ENCODE results near the gene RNF224.

Gene RNF224

DNA sequence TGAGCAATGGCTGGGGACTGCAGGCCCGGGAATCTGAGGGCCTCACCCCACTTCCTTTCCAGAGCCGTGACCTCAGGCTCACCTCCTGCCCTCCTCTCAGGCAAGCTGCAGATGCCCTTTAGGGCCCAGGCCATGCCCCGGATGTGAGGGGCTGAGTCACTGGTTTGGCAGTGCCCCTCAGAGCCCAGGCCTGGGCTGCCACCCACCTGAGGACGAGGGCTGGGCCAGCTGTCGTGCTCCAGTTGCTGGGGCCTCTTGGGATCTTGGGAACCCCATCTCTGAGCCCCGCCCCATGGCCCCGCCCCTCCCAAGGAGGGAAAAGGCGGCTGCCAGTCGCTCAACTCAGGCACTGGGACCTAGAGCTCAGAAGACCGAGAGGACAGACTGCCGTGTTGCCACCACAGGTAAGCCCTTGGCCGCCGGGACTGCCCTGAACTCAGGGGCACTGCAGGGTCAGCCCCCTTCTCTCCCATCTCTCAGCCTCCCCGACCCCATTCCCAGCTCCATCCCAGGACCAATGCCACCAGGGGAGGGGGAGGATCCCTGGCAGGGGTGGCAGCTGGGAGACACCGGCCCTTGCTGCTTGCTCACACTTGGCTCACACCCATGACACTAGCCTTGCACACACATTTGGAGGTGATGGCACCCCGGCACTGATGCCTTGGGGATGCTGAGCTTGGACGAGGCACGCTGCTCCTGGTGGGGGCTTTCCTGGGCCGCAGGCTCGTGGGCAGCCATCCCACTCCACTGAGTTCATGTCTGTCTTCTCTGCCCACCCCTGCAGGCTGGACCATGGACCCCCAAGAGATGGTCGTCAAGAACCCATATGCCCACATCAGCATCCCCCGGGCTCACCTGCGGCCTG lies 2.2 kb upstream of the RNF224 start, which contains the start of gene CYSRT1:
Gene CYSRT1, plus strand, starts transcription at position 345 of the 865 bp plus-strand sequence. Its CDS starts 448 bp downstream, at position 793.
- peak in 1 of 10 donors; percentile 5 for DNase-seq
- intact Hi-C loops (cut with DNase I) = no loop called here

GRCh38 chr9:137225699-137226331 lies 1.5 kb upstream of the RNF224 start:
- intact Hi-C loops (cut with DNase I) = loop anchor here (2.0 kb wide), 1 partner anchor 107 kb away; no protein-coding TSS in a partner anchor
- peak in 1 of 10 donors; percentile 4 for DNase-seq

DNA sequence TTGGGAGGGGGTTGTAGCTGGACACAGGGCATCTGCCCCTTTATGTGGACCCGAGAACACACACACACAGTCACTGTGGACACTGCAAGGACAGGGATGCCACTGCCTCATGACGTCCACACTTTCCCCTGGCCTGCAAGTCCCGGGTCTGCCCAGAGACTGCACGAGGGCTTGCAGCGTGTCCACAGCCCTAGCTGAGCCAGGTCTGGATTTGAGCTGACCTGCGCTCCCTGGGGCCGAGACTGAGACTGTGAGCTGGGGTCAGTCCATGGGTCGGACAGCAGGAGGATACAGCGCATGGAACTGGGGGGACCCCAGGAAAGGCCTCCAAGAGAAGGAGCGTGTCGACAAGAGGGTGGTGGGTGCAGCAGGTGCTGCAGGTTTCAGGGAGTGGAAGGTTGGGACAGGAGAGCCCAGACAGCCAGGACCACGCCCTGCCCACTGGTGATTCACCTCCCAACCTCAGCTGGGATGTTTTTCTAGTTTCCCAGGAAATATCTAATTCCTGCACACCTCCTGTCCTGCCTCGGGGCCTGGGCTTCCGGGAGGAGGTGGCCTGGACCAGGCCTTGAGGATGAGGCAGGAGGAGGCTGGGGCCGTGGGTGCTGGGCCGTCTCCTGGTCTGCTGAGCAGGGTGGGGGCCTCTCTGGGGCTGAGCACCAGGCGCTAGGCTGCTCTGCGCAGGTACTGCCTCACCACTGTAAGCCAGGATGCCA lies 806 bp upstream of the RNF224 start:
- peak in 1 of 10 donors; percentile 5 for DNase-seq
- intact Hi-C loops (cut with DNase I) = loop anchor here (2.0 kb wide), 1 partner anchor 108 kb away; no protein-coding TSS in a partner anchor

GRCh38 chr9:137227853-137228505 lies 677 bp downstream of the RNF224 start:
- intact Hi-C loops (cut with DNase I) = loop anchor here (2.0 kb wide), 1 partner anchor 109 kb away; no protein-coding TSS in a partner anchor
- peak in 1 of 10 donors; percentile 82 for DNase-seq

DNA sequence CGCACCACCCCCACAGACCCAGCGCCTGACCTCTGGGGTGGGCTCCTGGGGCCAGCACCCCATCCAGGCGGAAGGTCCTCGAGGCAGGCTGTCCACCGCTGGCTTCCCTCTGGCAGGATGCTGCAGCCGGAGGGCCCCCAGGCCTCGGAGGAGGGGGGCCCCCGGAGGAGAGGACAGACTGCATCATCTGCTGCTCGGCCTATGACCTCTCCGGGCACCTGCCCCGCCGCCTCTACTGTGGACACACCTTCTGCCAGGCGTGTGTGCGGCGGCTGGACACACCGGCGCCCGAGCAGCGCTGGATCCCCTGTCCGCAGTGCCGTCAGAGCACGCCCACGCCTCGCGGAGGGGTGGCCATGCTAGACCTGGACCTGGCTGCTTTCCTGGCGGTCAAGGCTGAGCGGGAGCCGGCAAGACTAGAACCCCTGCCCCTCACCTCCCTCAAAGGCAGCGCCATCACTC lies 1.2 kb downstream of the RNF224 start:
- intact Hi-C loops (cut with DNase I) = no loop called here
- no peak for DNase-seq

DNA sequence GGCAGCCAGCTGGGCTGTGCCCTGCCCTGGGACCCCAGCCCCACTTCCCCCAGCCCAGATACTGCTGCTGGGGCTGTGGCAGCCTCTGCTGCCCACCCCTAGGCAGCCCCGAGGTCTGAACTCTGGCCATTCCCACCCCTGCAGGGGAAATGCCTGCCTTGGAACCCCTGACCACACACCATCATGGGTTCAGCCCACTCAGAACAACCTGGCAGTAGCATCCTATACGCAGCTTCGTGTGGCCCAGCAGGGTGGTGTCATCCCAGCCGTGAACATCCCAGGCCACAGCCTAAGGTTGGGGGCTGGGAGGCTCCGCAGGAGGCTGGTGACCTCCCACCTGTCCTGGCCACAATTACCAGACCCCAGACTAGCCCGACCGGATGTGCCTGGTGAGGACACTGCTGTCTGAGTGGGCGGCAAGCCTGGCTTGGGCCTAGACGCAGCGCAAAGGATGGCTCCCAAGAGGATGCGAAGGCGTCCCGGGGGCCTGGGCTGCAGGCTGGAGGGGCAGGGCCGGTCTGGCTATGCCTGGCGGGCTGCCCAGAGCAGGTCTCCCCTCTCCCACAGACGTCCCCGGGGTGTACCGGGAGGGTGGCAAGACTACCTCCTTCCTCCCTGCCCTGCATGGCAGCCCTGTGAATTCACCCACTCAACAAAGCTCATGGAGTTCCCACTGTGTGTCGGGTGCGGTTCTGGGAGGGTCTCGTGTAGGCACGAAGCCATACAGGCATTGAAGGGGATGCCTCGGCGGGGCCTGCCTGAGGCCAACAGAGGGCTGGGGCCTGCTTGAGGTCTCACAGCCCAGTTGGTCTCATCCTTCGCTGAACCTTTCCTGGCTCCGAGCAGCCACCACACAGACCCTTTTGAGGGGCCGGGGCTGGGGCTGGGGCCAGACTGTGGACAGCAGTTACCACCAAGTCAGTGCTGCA lies 1.9 kb downstream of the RNF224 start:
- intact Hi-C loops (cut with DNase I) = no loop called here
- no peak for DNase-seq

GRCh38 chr9:137229903-137230704 lies 2.8 kb downstream of the RNF224 start:
- intact Hi-C loops (cut with DNase I) = no loop called here
- DNase-seq = no peak

GRCh38 chr9:137230705-137231371 lies 3.5 kb downstream of the RNF224 start, which contains the start of gene SLC34A3:
Gene SLC34A3, plus strand, starts transcription at chr9:137230901. Its CDS starts 802 bp downstream, at chr9:137231703.
- no peak for DNase-seq
- intact Hi-C loops (cut with DNase I) = no loop called here

DNA sequence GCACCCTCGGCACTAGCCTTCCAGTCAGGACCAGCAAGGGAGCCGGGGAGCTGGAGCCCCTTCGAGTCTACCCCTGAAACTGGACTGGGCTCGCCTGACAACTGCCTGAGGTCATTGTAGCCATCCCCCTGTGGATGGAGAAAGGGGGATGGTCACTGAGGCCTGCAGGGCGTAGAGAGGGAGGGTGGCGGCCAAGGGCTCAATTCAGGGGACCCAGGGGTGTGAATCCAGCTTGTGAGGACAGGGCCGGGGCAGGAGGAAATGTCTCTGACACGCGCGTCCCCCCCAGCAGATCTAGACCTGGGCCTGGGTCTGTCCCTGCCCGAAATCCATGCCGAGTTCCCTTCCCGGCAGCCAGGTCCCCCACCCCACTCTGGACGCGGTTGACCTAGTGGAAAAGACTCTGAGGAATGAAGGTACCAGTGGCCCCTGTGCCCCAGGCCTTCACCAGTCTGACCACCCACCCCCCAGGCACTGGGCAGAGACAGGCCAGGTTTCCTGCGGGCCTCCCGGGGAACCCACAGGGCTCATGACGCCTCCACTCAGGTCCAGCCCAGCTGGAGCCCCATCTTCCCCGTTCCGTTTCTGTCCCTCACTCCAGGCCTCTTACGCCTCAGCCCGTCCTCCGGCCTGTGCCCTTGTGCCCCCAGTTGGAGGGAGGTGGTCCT lies 4.2 kb downstream of the RNF224 start:
- no peak for DNase-seq
- intact Hi-C loops (cut with DNase I) = no loop called here

DNA sequence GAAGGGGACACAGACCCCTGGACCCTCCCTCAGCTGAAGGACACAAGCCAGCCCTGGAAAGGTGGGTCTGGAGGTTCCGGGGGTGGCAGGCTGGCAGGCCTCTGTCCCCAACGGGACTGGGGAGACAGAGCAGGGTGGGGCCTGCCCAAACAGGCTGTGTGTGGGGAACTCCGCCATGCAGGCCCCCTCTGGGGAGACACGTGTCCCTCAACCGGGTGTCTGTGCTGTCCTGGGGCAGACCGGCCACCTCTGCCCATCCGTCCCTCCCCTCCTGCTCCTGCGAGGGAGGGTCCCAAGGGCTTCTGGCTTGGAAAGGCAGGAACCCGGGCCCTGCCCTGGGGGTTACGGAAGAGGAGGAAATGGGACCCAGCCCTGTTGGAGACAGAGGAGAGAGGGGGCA lies 4.8 kb downstream of the RNF224 start:
- no peak for DNase-seq
- intact Hi-C loops (cut with DNase I) = no loop called here

- no peak for DNase-seq
- intact Hi-C loops (cut with DNase I) = no loop called here
These were observed 5.2 kb downstream of the RNF224 start for GRCh38 chr9:137232510-137232909.

GRCh38 chr9:137233143-137233980 lies 6.1 kb downstream of the RNF224 start:
- intact Hi-C loops (cut with DNase I) = no loop called here
- DNase-seq = no peak

- intact Hi-C loops (cut with DNase I) = no loop called here
- DNase-seq = no peak
These were observed 6.9 kb downstream of the RNF224 start for GRCh38 chr9:137234055-137234697.

DNA sequence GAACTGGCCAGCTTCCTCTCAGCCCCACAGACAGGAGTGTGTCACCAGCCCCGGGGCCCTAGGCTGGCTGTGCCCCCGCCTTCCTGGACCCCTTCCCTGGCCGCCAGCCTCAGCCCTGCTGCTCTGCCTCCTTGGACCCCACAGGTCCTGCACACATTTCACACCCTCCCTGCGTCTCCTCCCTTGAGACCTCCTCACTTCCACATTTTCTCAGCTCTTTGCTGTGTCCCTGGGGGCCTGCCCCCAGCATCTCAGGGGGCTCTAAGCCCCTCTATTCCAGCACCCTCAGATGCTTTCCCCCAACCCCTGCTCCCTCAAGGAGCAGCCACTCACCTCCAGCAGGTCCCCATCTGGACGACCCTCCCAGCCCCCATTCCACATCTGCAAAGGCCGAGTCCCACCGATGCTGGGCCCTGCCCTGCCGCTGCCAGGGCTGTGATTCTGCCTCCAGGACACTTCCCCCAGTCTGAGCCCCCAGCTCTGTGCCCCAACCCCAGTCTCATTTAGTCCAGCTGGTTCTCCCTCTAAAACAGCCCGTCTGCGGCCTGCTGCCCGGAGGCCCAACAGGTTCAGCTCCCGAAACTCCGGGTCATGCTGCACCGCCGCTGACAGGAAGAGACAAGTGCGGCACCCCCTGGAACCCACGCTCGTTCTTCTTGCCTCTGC lies 7.6 kb downstream of the RNF224 start:
- intact Hi-C loops (cut with DNase I) = loop anchor here (5.0 kb wide), 1 partner anchor 48 kb away; the partner anchor contains the start of genes ANAPC2 and SSNA1
- DNase-seq = no peak
